ENCODE results near the gene LRIT2. TPM values are rescaled to one million over a fixed set of nuclear protein-coding genes. Genes with fewer than 3 reads are reported as not detected.

Gene LRIT2
- total RNA-seq, 1 experiment from 2014 or later: not detected

- BruUV-seq (replicated peaks): no TSS peak
- 0 out of 2 replicates have a peak, but pooled peaks cover 3% of the 10 kb centered on the region for H3K9me3 ChIP-seq
- TF ChIP-seq CTCF (IDR thresholded peaks at IDR 0.05; ENCODE audit: insufficient read depth in 1 of 2, low read depth in 1 of 2, low read length in 1 of 2, severe bottlenecking in 1 of 2, unreplicated experiment in 1 of 2): no peak
- Mint-ChIP-seq H3K4me1 (ENCODE audit: low read depth, unreplicated experiment) (no peaks in the 10 kb centered on the region), H3K9me3 (ENCODE audit: unreplicated experiment) (no peaks in the 10 kb centered on the region), H3K27me3 (ENCODE audit: insufficient read depth, unreplicated experiment) (peaks cover 11% of the 10 kb centered on the region), H3K36me3 (ENCODE audit: insufficient read depth, unreplicated experiment) (no peaks in the 10 kb centered on the region), H3K27ac (ENCODE audit: unreplicated experiment) (no peak overlapping the region), H3K4me3 (ENCODE audit: unreplicated experiment) (no peak overlapping the region)
- H3K27me3 ChIP-seq (replicated peaks; ENCODE audit: control insufficient read depth, insufficient read depth, low read length): no peaks in the 10 kb centered on the region; the same call in 1 of the 2 replicates
- intact Hi-C loops (cut with micrococcal nuclease; ENCODE audit: unreplicated experiment): no loop called here
- H3K36me3 ChIP-seq (ENCODE audit: control insufficient read depth, insufficient read depth, low read length): no peaks in the 10 kb centered on the region
- POLR2A ChIA-PET: no interaction called here
- peak in 1 of 2 experiments; percentile 15 for DNase-seq
- H3K4me3 ChIP-seq (ENCODE audit: low read depth, low read length): no peak overlapping the region
- CTCF ChIA-PET: interaction anchor here (1.3 kb wide), 1 partner anchor 281 kb away, joined by 3 read pairs; no protein-coding TSS in a partner anchor
- H3K4me1 ChIP-seq: no peaks in the 10 kb centered on the region
These were observed 31.4 kb upstream of the LRIT2 start for GRCh38 chr10:84256510-84257342.

- CTCF ChIA-PET: interaction anchor here (0.6 kb wide), 1 partner anchor 8 kb away, joined by 7 read pairs; no protein-coding TSS in a partner anchor
These were observed 29.5 kb upstream of the LRIT2 start for GRCh38 chr10:84254552-84255478.

More at GRCh38 chr10:84254552-84255478, 29.5 kb upstream of the LRIT2 start:
- no peak for TF ChIP-seq CTCF (IDR thresholded peaks at IDR 0.05; ENCODE audit: insufficient read depth in 1 of 2, low read depth in 1 of 2, low read length in 1 of 2, severe bottlenecking in 1 of 2, unreplicated experiment in 1 of 2)
- Histone ChIP-seq H3K9me3 (0 out of 2 replicates have a peak, but pooled peaks cover 3% of the 10 kb centered on the region), H3K4me3 (ENCODE audit: low read depth, low read length) (no peak overlapping the region), H3K27me3 (replicated peaks; ENCODE audit: control insufficient read depth, insufficient read depth, low read length) (no peaks in the 10 kb centered on the region; the same call in 1 of the 2 replicates), H3K4me1 (no peaks in the 10 kb centered on the region), H3K36me3 (ENCODE audit: control insufficient read depth, insufficient read depth, low read length) (no peaks in the 10 kb centered on the region)
- no peaks in the 10 kb centered on the region for H3K36me3 Mint-ChIP-seq (ENCODE audit: insufficient read depth, unreplicated experiment)
- H3K9me3 Mint-ChIP-seq (ENCODE audit: unreplicated experiment): no peaks in the 10 kb centered on the region
- POLR2A ChIA-PET: no interaction called here
- DNase-seq: no peak
- H3K4me1 Mint-ChIP-seq (ENCODE audit: low read depth, unreplicated experiment): no peaks in the 10 kb centered on the region
- intact Hi-C loops (cut with micrococcal nuclease; ENCODE audit: unreplicated experiment): no loop called here
- peaks cover 19% of the 10 kb centered on the region for H3K27me3 Mint-ChIP-seq (ENCODE audit: insufficient read depth, unreplicated experiment)
- no TSS peak for BruUV-seq (replicated peaks)
- H3K4me3 Mint-ChIP-seq (ENCODE audit: unreplicated experiment): no peak overlapping the region
- no peak overlapping the region for H3K27ac Mint-ChIP-seq (ENCODE audit: unreplicated experiment)
